ENCODE results near the gene SERAC1.
"Not testable (repeated sequence)": the region's sequence is repeated elsewhere in the genome, so short reads cannot be mapped to it uniquely, and the experiment has no call there.

SERAC1 gene

GRCh38 chr6:158168040-158168289 lies at the start of gene SERAC1:
SERAC1 (minus strand) TSS chr6:158168262; CDS start chr6:158158363, 9,899 bp downstream.
- DNase-seq (ENCODE audit: low spot score), result no peak
- TF ChIP-seq, protein P1, sequence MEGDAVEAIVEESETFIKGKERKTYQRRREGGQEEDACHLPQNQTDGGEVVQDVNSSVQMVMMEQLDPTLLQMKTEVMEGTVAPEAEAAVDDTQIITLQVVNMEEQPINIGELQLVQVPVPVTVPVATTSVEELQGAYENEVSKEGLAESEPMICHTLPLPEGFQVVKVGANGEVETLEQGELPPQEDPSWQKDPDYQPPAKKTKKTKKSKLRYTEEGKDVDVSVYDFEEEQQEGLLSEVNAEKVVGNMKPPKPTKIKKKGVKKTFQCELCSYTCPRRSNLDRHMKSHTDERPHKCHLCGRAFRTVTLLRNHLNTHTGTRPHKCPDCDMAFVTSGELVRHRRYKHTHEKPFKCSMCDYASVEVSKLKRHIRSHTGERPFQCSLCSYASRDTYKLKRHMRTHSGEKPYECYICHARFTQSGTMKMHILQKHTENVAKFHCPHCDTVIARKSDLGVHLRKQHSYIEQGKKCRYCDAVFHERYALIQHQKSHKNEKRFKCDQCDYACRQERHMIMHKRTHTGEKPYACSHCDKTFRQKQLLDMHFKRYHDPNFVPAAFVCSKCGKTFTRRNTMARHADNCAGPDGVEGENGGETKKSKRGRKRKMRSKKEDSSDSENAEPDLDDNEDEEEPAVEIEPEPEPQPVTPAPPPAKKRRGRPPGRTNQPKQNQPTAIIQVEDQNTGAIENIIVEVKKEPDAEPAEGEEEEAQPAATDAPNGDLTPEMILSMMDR (IDR thresholded peaks at IDR 0.05; ENCODE audit: extremely low read depth, insufficient read depth, missing control alignments), result no peak
- in situ Hi-C loops (cut with MboI; ENCODE audit: low pct_unique_long_range_greater_than_20kb, low sequenced_read_pairs, unreplicated experiment), result no loop called here

- in situ Hi-C loops (cut with MboI; ENCODE audit: low pct_unique_long_range_greater_than_20kb, low sequenced_read_pairs, unreplicated experiment), result loop anchor here (10.0 to 25.0 kb wide), 3 partner anchors 391 to 773 kb away; no protein-coding TSS in a partner anchor
- DNase-seq (ENCODE audit: low spot score), result peak; percentile 77
- TF ChIP-seq, protein P1 (IDR thresholded peaks at IDR 0.05; ENCODE audit: extremely low read depth, insufficient read depth, missing control alignments), result peak; percentile 82
These were observed 46.0 kb upstream of the SERAC1 start for GRCh38 chr6:158213925-158214674.

GRCh38 chr6:158211273-158212055 lies 43.4 kb upstream of the SERAC1 start:
- in situ Hi-C loops (cut with MboI; ENCODE audit: low pct_unique_long_range_greater_than_20kb, low sequenced_read_pairs, unreplicated experiment), result loop anchor here (10.0 to 25.0 kb wide), 3 partner anchors 393 to 776 kb away; no protein-coding TSS in a partner anchor
- TF ChIP-seq, protein P1 (IDR thresholded peaks at IDR 0.05; ENCODE audit: extremely low read depth, insufficient read depth, missing control alignments), result no peak
- no peak for DNase-seq (ENCODE audit: low spot score)

- DNase-seq (ENCODE audit: low spot score), result not testable (repeated sequence)
- in situ Hi-C loops (cut with MboI; ENCODE audit: low pct_unique_long_range_greater_than_20kb, low sequenced_read_pairs, unreplicated experiment), result loop anchor here (10.0 to 25.0 kb wide), 3 partner anchors 395 to 778 kb away; no protein-coding TSS in a partner anchor
These were observed 41.7 kb upstream of the SERAC1 start for GRCh38 chr6:158209582-158210333.

- not testable (repeated sequence) for DNase-seq (ENCODE audit: low spot score)
- in situ Hi-C loops (cut with MboI; ENCODE audit: low pct_unique_long_range_greater_than_20kb, low sequenced_read_pairs, unreplicated experiment), result loop anchor here (25.0 kb wide), 1 partner anchor 779 kb away; no protein-coding TSS in a partner anchor
These were observed 40.4 kb upstream of the SERAC1 start for GRCh38 chr6:158208226-158209030.

- peak; percentile 79 for DNase-seq (ENCODE audit: low spot score)
- in situ Hi-C loops (cut with MboI; ENCODE audit: low pct_unique_long_range_greater_than_20kb, low sequenced_read_pairs, unreplicated experiment), result loop anchor here (25.0 kb wide), 1 partner anchor 780 kb away; no protein-coding TSS in a partner anchor
- TF ChIP-seq, protein P1 (IDR thresholded peaks at IDR 0.05; ENCODE audit: extremely low read depth, insufficient read depth, missing control alignments), result no peak
These were observed 39.3 kb upstream of the SERAC1 start for GRCh38 chr6:158207422-158207788.

Data from GM13977 (cell line).